Chondrocyte (in vitro differentiated cells): ENCODE measurements around the gene DMD. TPM values are rescaled to one million over a fixed set of nuclear protein-coding genes. Genes with fewer than 3 reads are reported as not detected.

Source experiments
- DNase-seq: peaks from one replicate; pipeline ENCODE4 v3.0.0; 2021; ENCODE audit warnings: mixed read lengths, low spot score
- H3K27ac Mint-ChIP-seq: one replicate; pipeline ENCODE4 v1.8.0; 2021; ENCODE audit warnings: mild to moderate bottlenecking, moderate library complexity, mixed read lengths; ENCODE audit not compliant: unreplicated experiment
- H3K27me3 Mint-ChIP-seq: 2 replicates; pipeline ENCODE4 v1.8.0; 2021; ENCODE audit warnings: low read depth, mixed read lengths
- H3K36me3 Mint-ChIP-seq: 2 replicates; pipeline ENCODE4 v1.8.0; 2021; ENCODE audit warnings: low read depth, mixed read lengths
- H3K4me1 Mint-ChIP-seq: 2 replicates; pipeline ENCODE4 v1.8.0; 2021; ENCODE audit warnings: low read depth, mild to moderate bottlenecking, mixed read lengths
- H3K4me3 Mint-ChIP-seq: one replicate; pipeline ENCODE4 v1.8.0; 2021; ENCODE audit warnings: mild to moderate bottlenecking, moderate library complexity, mixed read lengths; ENCODE audit not compliant: unreplicated experiment
- H3K9me3 Mint-ChIP-seq: 2 replicates; pipeline ENCODE4 v1.8.0; 2021; ENCODE audit warnings: low read depth, mixed read lengths
- CTCF ChIP-seq: fragments of 200-600 bp; sonication (generic); IDR thresholded peaks from 2 replicates; pipeline ENCODE4 v1.5.0; 2021; ENCODE audit warnings: antibody characterized with exemption, mild to moderate bottlenecking, moderate library complexity
- total RNA-seq: library from RNA; stranded (reverse); gene quantifications from 3 replicates; pipeline ENCODE4 v1.2.1, GENCODE V29; 2021

Gene DMD
- total RNA-seq, 1 donor from 2014 or later = 201 TPM

- peaks cover 3% of the 10 kb centered on the region for H3K9me3 Mint-ChIP-seq
- no peaks in the 10 kb centered on the region for H3K27me3 Mint-ChIP-seq
- no peak for TF ChIP-seq CTCF
- peaks cover 30% of the 10 kb centered on the region for H3K4me1 Mint-ChIP-seq
- H3K27ac Mint-ChIP-seq = no peak overlapping the region
- peaks cover 1% of the 10 kb centered on the region for H3K36me3 Mint-ChIP-seq
- no peak for DNase-seq
- no peak overlapping the region for H3K4me3 Mint-ChIP-seq
Observed at GRCh38 chrX:31506928-31507327, 1704.4 kb downstream of the DMD start.

- H3K36me3 Mint-ChIP-seq = peaks cover 1% of the 10 kb centered on the region
- H3K27me3 Mint-ChIP-seq = no peaks in the 10 kb centered on the region
- no peak overlapping the region for H3K4me3 Mint-ChIP-seq
- DNase-seq = no peak
- peaks cover 31% of the 10 kb centered on the region for H3K4me1 Mint-ChIP-seq
- no peak for TF ChIP-seq CTCF
- H3K27ac Mint-ChIP-seq = no peak overlapping the region
- H3K9me3 Mint-ChIP-seq = peaks cover 7% of the 10 kb centered on the region
Observed at GRCh38 chrX:31506360-31506759, 1705.0 kb downstream of the DMD start.

- H3K27ac Mint-ChIP-seq = no peak overlapping the region
- H3K36me3 Mint-ChIP-seq = peaks cover 1% of the 10 kb centered on the region
- DNase-seq = no peak
- H3K4me3 Mint-ChIP-seq = no peak overlapping the region
- H3K9me3 Mint-ChIP-seq = peaks cover 7% of the 10 kb centered on the region
- H3K4me1 Mint-ChIP-seq = peaks cover 41% of the 10 kb centered on the region
- TF ChIP-seq CTCF = no peak
- no peaks in the 10 kb centered on the region for H3K27me3 Mint-ChIP-seq
Observed at GRCh38 chrX:31500921-31501320, 1710.4 kb downstream of the DMD start.

GRCh38 chrX:31499109-31499508 is 1712.2 kb downstream of the DMD start:
- no peak for DNase-seq
- Mint-ChIP-seq H3K27me3 (no peaks in the 10 kb centered on the region), H3K4me3 (no peak overlapping the region), H3K9me3 (peaks cover 5% of the 10 kb centered on the region), H3K4me1 (peaks cover 53% of the 10 kb centered on the region), H3K36me3 (peaks cover 1% of the 10 kb centered on the region), H3K27ac (peak overlapping the region; percentile 24)
- TF ChIP-seq CTCF = no peak

- Mint-ChIP-seq H3K4me3 (no peak overlapping the region), H3K9me3 (peaks cover 7% of the 10 kb centered on the region), H3K27ac (peak overlapping the region; percentile 82)
Observed at GRCh38 chrX:31497086-31497485, 1714.3 kb downstream of the DMD start.

More at GRCh38 chrX:31497086-31497485, 1714.3 kb downstream of the DMD start:
- H3K4me1 Mint-ChIP-seq = peaks cover 53% of the 10 kb centered on the region
- no peak for DNase-seq
- no peaks in the 10 kb centered on the region for H3K36me3 Mint-ChIP-seq
- no peak for TF ChIP-seq CTCF
- H3K27me3 Mint-ChIP-seq = no peaks in the 10 kb centered on the region
